ENCODE results near the gene SULT1A2.

- TF ChIP-seq, protein P1, sequence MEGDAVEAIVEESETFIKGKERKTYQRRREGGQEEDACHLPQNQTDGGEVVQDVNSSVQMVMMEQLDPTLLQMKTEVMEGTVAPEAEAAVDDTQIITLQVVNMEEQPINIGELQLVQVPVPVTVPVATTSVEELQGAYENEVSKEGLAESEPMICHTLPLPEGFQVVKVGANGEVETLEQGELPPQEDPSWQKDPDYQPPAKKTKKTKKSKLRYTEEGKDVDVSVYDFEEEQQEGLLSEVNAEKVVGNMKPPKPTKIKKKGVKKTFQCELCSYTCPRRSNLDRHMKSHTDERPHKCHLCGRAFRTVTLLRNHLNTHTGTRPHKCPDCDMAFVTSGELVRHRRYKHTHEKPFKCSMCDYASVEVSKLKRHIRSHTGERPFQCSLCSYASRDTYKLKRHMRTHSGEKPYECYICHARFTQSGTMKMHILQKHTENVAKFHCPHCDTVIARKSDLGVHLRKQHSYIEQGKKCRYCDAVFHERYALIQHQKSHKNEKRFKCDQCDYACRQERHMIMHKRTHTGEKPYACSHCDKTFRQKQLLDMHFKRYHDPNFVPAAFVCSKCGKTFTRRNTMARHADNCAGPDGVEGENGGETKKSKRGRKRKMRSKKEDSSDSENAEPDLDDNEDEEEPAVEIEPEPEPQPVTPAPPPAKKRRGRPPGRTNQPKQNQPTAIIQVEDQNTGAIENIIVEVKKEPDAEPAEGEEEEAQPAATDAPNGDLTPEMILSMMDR (conservative IDR thresholded peaks at IDR 0.05; ENCODE audit: low read depth, low read length), result no peak
- TF ChIP-seq EZH2 (IDR thresholded peaks at IDR 0.05; ENCODE audit: low read length, unreplicated experiment), result no peak
- TF ChIP-seq EZH2phosphoT487 (IDR thresholded peaks at IDR 0.05; ENCODE audit: borderline replicate concordance, low read length), result no peak
These were observed 16.0 kb downstream of the SULT1A2 start for GRCh38 chr16:28580726-28581315.

Measured in PC-3 (cell line).